GM12864 (cell line): ENCODE data around the gene ZNF782.
"Not testable (repeated sequence)": the region's sequence is repeated elsewhere in the genome, so short reads cannot be mapped to it uniquely, and the experiment has no call there.

Source experiments
- DNase-seq: peaks from one replicate; pipeline ENCODE4 v3.0.0-alpha.2; 2011; ENCODE audit warnings: low read depth
- H3K4me3 ChIP-seq: 2 replicates; pipeline ENCODE4 v1.5.1; 2011; ENCODE audit warnings: mild to moderate bottlenecking, low read depth, low read length, control low read depth
- CTCF ChIP-seq: IDR thresholded peaks from 2 replicates; pipeline ENCODE4 v1.5.1; 2011; ENCODE audit warnings: low read depth, mild to moderate bottlenecking, moderate library complexity, low read length, control low read depth, inconsistent platforms; ENCODE audit errors: missing control alignments

The ZNF782 gene

GRCh38 chr9:96854651-96855273 is 448 bp upstream of the ZNF782 start:
- TF ChIP-seq CTCF, result no peak
- peak overlapping the region; percentile 99 for H3K4me3 ChIP-seq
- no peak for DNase-seq

- no peak overlapping the region; the same call in 1 of the 2 replicates for H3K4me3 ChIP-seq
- no peak for TF ChIP-seq CTCF
- DNase-seq, result no peak
These were observed 1.6 kb downstream of the ZNF782 start for GRCh38 chr9:96852676-96853075.

- TF ChIP-seq CTCF, result no peak
- H3K4me3 ChIP-seq, result no peak overlapping the region
- no peak for DNase-seq
These were observed 10.3 kb downstream of the ZNF782 start for GRCh38 chr9:96844040-96844439.

GRCh38 chr9:96818533-96818932 is 35.8 kb downstream of the ZNF782 start:
- no peak for TF ChIP-seq CTCF
- DNase-seq, result no peak
- no peak overlapping the region for H3K4me3 ChIP-seq

- no peak for TF ChIP-seq CTCF
- no peak for DNase-seq
- no peak overlapping the region for H3K4me3 ChIP-seq
These were observed 36.3 kb downstream of the ZNF782 start for GRCh38 chr9:96817973-96818372.

- no peak for DNase-seq
- TF ChIP-seq CTCF, result no peak
- no peak overlapping the region for H3K4me3 ChIP-seq
These were observed 40.7 kb downstream of the ZNF782 start for GRCh38 chr9:96813607-96814006.

GRCh38 chr9:96798959-96799358 is 55.4 kb downstream of the ZNF782 start:
- H3K4me3 ChIP-seq, DNase-seq: not testable (repeated sequence)
